ENCODE results near the gene SENP6.

- TF ChIP-seq, protein P1, sequence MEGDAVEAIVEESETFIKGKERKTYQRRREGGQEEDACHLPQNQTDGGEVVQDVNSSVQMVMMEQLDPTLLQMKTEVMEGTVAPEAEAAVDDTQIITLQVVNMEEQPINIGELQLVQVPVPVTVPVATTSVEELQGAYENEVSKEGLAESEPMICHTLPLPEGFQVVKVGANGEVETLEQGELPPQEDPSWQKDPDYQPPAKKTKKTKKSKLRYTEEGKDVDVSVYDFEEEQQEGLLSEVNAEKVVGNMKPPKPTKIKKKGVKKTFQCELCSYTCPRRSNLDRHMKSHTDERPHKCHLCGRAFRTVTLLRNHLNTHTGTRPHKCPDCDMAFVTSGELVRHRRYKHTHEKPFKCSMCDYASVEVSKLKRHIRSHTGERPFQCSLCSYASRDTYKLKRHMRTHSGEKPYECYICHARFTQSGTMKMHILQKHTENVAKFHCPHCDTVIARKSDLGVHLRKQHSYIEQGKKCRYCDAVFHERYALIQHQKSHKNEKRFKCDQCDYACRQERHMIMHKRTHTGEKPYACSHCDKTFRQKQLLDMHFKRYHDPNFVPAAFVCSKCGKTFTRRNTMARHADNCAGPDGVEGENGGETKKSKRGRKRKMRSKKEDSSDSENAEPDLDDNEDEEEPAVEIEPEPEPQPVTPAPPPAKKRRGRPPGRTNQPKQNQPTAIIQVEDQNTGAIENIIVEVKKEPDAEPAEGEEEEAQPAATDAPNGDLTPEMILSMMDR (conservative IDR thresholded peaks at IDR 0.05; ENCODE audit: low read length): no peak
- no peak for TF ChIP-seq EZH2phosphoT487 (IDR thresholded peaks at IDR 0.05; ENCODE audit: borderline replicate concordance)
Measured at GRCh38 chr6:75609639-75610590, 8.2 kb downstream of the SENP6 start.

Data from Loucy (cell line).